OCI-M2 (cell line): ENCODE results near the gene MICALL1.

ENCODE experiments used
- DNase-seq: peaks from one replicate; lab custom pipeline; 2025; ENCODE audit not compliant: unreplicated experiment; lab: John Stamatoyannopoulos, UW

Gene MICALL1

DNA sequence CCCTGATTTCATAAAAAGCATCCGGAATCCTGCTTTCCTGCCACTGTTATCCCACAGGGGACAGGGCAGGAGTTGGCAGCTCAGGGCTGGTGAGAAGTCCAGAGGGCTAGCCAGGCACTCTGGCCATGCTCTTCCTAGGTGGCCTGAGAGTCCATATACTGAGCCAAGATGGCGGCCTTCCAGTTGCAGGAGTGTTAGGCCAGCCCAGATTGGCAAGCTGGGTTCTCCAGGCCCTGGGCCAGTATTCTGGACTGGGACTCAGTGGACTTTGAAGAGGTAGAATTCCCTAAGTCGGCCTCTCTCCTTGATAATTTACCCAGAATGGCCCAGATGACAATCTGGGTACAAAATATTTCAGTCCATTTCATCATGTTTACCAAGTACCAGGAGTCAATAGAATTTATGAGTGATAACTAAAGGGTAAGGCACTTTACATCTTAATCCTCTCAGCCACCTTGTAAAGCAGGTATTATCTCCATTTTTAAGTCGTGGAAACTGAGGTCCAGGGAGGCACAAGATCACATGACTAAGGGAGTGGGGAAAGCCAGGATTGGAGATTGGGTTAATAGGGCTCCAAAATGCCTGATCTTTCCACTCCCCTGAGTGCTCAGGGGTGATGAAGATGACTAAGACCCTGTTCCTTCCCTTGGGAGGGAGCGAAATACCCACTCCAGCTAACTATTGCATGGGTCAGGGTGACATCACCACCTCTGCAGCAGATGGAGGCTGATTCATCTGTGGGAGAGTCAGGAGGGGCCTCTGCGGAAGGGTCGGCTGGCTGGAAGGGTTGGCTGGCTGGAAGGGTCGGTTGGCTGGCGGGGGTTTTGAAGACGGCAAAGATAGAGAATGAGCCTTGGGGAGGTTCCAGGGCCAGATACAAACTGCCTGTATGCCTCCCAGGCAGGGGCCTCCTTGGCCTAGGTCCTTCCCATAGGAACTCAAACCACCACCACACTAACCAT lies 1.2 kb upstream of the MICALL1 start:
- DNase-seq: no peak

- DNase-seq: no peak
These were observed 389 bp downstream of the MICALL1 start for GRCh38 chr22:37906364-37907008.

GRCh38 chr22:37907036-37907954 lies 1.2 kb downstream of the MICALL1 start:
- DNase-seq: no peak

GRCh38 chr22:37909766-37910165 lies 3.7 kb downstream of the MICALL1 start:
- DNase-seq: no peak

GRCh38 chr22:37910890-37911672 lies 5.0 kb downstream of the MICALL1 start:
- DNase-seq: no peak

- DNase-seq: no peak
These were observed 5.6 kb downstream of the MICALL1 start for GRCh38 chr22:37911697-37912096.

DNA sequence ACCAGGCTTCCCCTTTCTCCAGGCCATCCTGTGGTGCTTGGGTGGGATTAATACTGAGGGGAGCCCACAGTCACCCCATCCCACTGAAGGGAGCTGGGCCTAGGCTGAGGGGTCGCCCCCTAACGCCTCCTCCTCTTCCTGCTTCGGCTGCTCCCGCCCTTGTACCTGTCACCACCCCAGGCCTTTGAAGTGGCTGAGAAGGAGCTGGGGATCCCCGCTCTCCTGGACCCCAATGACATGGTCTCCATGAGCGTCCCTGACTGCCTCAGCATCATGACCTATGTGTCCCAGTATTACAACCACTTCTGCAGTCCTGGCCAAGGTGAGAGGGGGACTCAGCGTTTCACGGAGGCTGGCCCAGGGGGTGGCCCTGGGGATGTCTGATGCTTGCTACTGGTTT lies 6.1 kb downstream of the MICALL1 start:
- DNase-seq: no peak

DNA sequence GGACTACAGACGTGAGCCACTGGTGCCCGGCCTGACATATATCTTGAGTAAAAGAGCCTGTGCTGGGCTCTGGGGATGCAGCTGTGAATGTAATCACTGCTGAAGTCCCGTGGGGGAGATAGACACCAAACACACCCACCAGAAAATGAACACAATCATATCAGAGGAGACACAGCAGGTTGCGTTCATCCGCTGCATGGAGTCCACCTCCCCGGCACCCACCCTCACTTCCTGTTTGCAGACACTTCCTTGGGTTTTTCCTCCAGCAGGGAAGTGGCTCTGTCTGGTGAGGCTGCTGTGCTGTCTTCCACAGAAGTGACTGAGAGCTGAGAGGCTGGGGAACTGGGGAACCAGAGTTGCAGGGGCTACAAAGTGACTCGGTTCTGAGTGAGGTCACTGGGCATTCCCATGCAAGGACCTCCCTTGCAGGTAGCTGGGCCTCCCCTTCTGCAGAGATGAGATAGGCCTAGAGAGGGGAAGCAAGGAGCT lies 7.2 kb downstream of the MICALL1 start:
- DNase-seq: no peak

- DNase-seq: no peak
These were observed 10.2 kb downstream of the MICALL1 start for GRCh38 chr22:37916311-37916710.

- DNase-seq: no peak
These were observed 11.9 kb downstream of the MICALL1 start for GRCh38 chr22:37917874-37918548.

- DNase-seq: no peak
These were observed 12.6 kb downstream of the MICALL1 start for GRCh38 chr22:37918580-37919270.

DNA sequence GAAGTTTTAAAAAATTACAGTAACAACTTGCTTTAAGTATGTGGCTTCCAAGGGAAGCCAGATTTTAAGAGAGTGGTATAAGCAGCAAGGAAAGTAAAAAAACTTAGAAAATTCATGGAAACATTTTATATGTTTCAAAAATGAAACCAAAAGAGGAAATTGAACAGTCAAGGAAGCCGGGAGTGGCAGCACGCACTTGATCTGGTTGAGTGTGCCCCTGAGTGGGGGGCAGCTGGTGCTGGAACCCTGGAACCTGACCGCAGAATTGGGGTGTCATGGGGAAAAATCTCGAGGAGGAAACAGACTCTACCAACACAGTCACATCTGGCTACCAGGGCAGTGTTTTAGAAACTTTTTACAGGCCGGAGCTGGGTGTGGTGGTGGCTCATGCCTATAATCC lies 14.0 kb downstream of the MICALL1 start:
- DNase-seq: no peak

DNA sequence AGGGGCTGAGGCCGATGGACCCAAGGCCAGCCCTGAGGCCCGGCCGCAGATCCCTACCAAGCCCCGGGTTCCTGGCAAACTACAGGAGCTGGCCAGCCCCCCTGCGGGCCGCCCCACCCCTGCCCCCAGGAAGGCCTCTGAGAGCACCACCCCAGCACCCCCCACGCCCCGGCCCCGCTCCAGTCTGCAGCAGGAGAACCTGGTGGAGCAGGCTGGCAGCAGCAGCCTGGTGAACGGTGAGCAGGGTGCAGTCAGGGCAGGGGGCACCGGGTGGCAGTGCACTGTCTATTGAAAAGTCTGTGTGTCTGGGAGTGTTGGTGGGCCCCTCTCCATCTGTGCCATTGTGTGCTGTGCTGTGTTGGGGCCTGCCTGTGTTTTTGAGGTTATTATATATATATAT lies 16.1 kb downstream of the MICALL1 start:
- no peak for DNase-seq

DNA sequence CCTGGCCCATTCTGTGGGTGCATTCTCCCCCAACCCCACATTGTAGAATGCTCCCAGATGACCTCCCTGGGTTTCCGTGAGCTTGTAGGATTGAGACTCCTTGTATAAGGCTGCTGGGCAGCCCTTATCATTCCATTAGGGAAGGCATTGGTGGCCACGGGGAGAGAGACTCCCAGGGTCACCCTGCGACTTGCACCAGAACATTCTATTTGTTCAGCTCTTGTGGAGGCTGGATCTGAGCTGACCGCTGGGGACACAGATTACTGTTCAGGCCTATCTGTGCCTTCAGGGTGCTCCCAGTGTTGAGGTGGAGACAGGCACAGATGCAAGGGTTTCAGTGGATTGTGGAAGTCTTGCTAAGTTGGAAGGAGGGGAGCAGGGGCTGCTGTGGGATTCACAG lies 17.8 kb downstream of the MICALL1 start:
- DNase-seq: no peak

- DNase-seq: no peak
These were observed 18.4 kb downstream of the MICALL1 start for GRCh38 chr22:37924386-37925065.

DNA sequence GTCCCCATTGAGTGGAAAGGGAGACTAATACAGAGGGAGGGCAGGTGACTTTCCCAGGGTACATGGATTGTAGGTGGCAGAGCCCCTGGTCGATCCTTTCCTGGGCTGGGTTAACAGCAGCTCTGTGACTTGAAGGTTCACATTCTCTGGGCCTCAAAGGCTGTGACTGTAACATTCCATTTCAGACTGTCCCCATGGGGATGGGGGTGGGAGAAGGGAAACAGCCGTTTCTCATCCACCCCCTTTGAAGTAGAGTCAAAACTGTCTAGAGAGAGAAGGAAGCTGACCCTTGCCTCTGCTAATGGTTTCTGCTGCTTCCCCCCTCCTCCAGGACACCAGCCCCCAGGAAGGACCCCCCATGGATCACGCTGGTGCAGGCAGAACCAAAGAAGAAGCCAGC lies 19.2 kb downstream of the MICALL1 start:
- DNase-seq: no peak

DNA sequence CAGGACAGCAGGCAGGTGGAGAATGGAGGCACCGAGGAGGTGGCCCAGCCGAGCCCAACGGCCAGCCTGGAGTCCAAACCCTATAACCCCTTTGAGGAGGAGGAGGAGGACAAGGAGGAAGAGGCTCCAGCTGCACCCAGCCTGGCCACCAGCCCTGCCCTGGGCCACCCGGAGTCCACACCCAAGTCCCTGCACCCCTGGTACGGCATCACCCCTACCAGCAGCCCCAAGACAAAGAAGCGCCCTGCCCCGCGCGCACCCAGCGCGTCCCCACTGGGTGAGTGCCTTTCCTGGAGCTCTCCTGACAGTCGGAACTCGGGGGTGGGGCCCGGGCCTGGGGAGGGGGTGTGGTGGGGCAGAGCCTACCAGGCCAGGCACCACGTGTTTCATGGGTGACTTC lies 19.7 kb downstream of the MICALL1 start:
- DNase-seq: no peak

DNA sequence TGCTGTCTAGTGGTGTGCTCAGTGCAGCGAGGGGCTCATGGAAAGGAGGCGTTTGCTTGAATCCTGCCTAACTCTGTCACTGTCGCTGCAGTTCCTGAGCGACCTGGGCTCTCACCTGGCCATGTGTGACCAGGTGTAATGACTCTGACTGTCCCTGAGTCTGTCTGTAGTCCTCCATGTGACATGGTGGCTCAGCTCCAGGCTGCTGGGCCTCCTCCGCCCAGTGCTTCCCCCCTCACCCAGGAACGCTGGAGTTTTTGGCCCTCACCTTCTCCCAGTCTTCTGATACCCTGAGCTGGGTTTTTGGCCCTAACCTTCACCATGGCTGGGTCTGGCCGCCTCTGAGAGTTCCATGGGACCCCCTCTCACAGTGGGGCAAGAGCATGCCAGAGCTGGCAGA lies 20.3 kb downstream of the MICALL1 start:
- DNase-seq: no peak
